CD4-positive, alpha-beta T cell (primary cell): Measurements from ENCODE around the gene MAL. TPM values are rescaled to one million over a fixed set of nuclear protein-coding genes. Genes with fewer than 3 reads are reported as not detected.

Source experiments
- ATAC-seq: fragments of 200-7000 bp; cut with Tn5 transposase; one replicate; pipeline ENCODE4 v1.10.0; 2022; ENCODE audit warnings: mild to moderate bottlenecking; ENCODE audit not compliant: poor library complexity
- CTCF ChIA-PET: fragments of 350-600 bp; sonication (Branson Sonifier 250); formaldehyde crosslinking; loops from one replicate; lab custom pipeline; 2021; ENCODE audit warnings: antibody characterized with exemption, inconsistent platforms; lab: Charles Lee
- POLR2A ChIA-PET: fragments of 350-600 bp; sonication (Branson Sonifier 250); formaldehyde crosslinking; loops from one replicate; lab custom pipeline; 2021; ENCODE audit warnings: antibody characterized with exemption, inconsistent platforms; lab: Charles Lee
- DNase-seq, 14 experiments: peaks; one replicate each; pipeline ENCODE4 v3.0.0-alpha.2; 2013 to 2020; ENCODE audit warnings: mixed read lengths in 2 of 14
- H3K27ac ChIP-seq, 2 donors: one replicate each; pipeline versions ENCODE4 v1.5.1 to v1.7.0; 2013; ENCODE audit warnings: low read length in 2 of 2, low read depth in 1 of 2, mild to moderate bottlenecking in 1 of 2
- H3K27me3 ChIP-seq, 2 experiments: 1 replicate in 1 of 2; 2 replicates in 1 of 2; pipeline versions ENCODE4 v1.6.1 to v1.7.0; 2013; ENCODE audit warnings: low read length in 2 of 2, control low read depth in 1 of 2, mild to moderate bottlenecking in 1 of 2, moderate library complexity in 1 of 2; ENCODE audit not compliant: insufficient read depth in 2 of 2, control insufficient read depth in 1 of 2
- H3K36me3 ChIP-seq: one replicate; pipeline ENCODE4 v1.6.1; 2013; ENCODE audit warnings: low read length, control low read depth; ENCODE audit not compliant: insufficient read depth
- H3K4me1 ChIP-seq: one replicate; pipeline ENCODE4 v1.6.1; 2013; ENCODE audit warnings: low read length, control low read depth; ENCODE audit not compliant: insufficient read depth
- H3K4me3 ChIP-seq: one replicate; pipeline ENCODE4 v1.5.1; 2013; ENCODE audit warnings: mild to moderate bottlenecking, low read length, moderate library complexity
- H3K9me3 ChIP-seq, 2 experiments: 1 replicate in 1 of 2; 2 replicates in 1 of 2; pipeline versions ENCODE4 v1.6.1 to v1.7.0; 2013; ENCODE audit warnings: low read length in 2 of 2, mild to moderate bottlenecking in 2 of 2, control low read depth in 1 of 2, moderate library complexity in 1 of 2; ENCODE audit not compliant: control insufficient read depth in 1 of 2, insufficient read depth in 1 of 2
- H3K27ac Mint-ChIP-seq: one replicate; pipeline ENCODE4 v1.8.0; 2020; ENCODE audit warnings: mixed read lengths
- H3K27me3 Mint-ChIP-seq: one replicate; pipeline ENCODE4 v1.8.0; 2021; ENCODE audit warnings: mixed read lengths
- H3K36me3 Mint-ChIP-seq: one replicate; pipeline ENCODE4 v1.8.0; 2021; ENCODE audit warnings: low read depth, mixed read lengths
- H3K4me1 Mint-ChIP-seq: one replicate; pipeline ENCODE4 v1.8.0; 2021; ENCODE audit warnings: low read depth, mixed read lengths
- H3K4me3 Mint-ChIP-seq: one replicate; pipeline ENCODE4 v1.8.0; 2020; ENCODE audit warnings: mild to moderate bottlenecking, mixed read lengths
- H3K9me3 Mint-ChIP-seq: one replicate; pipeline ENCODE4 v1.8.0; 2020; ENCODE audit warnings: mixed read lengths
- CTCF ChIP-seq: fragments of 200-600 bp; IDR thresholded peaks from one replicate; pipeline ENCODE4 v1.8.0; 2022; ENCODE audit warnings: antibody characterized with exemption, mild to moderate bottlenecking
- intact Hi-C, 2 experiments: fragments of 100-400 bp; cut with DNase I in 1 of 2; cut with micrococcal nuclease in 1 of 2; formaldehyde crosslinking; loops; one replicate each; pipeline versions ENCODE4 v1.15.1 to v1.9.0; 2023 to 2025; cut with DNase I, micrococcal nuclease
- total RNA-seq, 174 experiments: library from RNA in 2 of 174; stranded (reverse) in 2 of 174; gene quantifications; one replicate each; pipeline ENCODE4 v1.2.3 and lab custom pipeline; 2021 to 2026

The MAL gene
- total RNA-seq, 2 experiments from 2014 or later, result 101 to 102 TPM

DNA sequence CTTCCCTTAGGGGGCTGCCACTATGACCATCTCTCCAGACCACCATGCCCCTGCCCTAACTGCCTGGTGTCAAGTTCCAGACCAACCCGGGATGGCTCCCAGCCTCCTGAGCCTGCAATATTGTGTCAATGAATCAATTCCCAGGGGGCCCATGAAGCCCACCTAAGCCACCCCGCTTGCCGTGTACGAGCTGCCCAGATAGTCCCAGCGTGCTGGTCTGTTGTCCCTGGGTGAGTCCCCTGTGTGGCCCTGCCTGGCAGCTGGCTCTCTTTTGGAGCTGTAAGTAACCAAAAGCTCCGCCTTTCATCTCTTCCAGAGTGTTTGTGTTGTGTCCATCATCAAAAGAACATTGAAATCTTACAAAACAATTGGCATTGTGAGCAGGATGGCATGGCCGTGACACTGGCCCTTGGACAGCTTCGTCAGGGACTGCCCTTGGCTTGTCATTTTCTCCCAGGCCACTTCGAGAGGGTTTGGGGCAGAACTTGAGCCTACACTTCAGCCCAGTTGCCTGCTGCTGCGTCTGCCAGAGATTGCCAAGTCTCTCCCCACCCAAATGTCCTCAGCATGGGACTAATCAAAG lies 11.3 kb upstream of the MAL start:
- Histone ChIP-seq H3K9me3 (no peaks in the 10 kb centered on the region), H3K4me1 (no peaks in the 10 kb centered on the region), H3K4me3 (no peak overlapping the region), H3K27ac (no peak overlapping the region), H3K36me3 (no peaks in the 10 kb centered on the region), H3K27me3 (no peaks in the 10 kb centered on the region)
- H3K4me3 Mint-ChIP-seq, result no peak overlapping the region
- no peaks in the 10 kb centered on the region for H3K27me3 Mint-ChIP-seq
- no peak for TF ChIP-seq CTCF
- H3K9me3 Mint-ChIP-seq, result no peaks in the 10 kb centered on the region
- H3K36me3 Mint-ChIP-seq, result no peaks in the 10 kb centered on the region
- POLR2A ChIA-PET, result no interaction called here
- no peak for ATAC-seq
- CTCF ChIA-PET, result interaction anchor here (1.0 kb wide), 1 partner anchor 102 kb away, joined by 3 read pairs; no protein-coding TSS in a partner anchor
- no peak for DNase-seq
- H3K4me1 Mint-ChIP-seq, result no peaks in the 10 kb centered on the region
- no peak overlapping the region for H3K27ac Mint-ChIP-seq
- intact Hi-C loops, result no loop called here

DNA sequence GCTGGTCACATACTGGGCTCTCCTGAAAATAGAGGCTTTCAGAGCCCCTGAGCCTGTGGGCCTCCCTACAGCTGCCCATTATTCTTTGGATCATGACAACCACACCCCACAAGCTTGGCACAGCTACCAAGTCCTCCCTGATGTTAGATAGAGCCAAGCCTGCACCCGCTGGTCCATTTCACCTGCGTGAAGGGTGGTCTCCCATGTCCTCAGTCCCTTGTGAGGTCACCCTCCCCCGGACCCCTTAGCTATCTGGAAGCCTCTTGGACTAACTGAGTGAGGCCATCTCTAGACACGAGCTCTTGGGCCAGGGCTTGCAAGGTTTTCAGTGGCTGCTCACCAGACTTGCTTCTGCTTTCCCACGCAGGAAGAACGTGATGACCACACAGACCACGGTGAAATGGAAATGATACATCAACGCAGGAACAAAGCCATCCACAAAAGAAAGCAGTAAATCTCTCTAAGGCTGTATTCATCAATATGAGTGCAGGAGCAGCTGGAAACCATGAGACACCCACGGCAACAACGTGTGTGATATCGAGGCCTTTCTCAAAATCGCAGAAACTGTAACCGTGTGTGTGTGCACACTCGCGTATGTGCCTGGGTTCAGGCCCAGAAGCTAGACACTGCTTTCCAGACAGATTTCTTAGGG lies 10.1 kb upstream of the MAL start:
- ChIA-PET CTCF (interaction anchor here (0.9 kb wide), 1 partner anchor 58 kb away, joined by 3 read pairs; no protein-coding TSS in a partner anchor), POLR2A (no interaction called here)
- intact Hi-C loops, result no loop called here
- H3K4me3 Mint-ChIP-seq, result no peak overlapping the region
- no peak for DNase-seq
- Histone ChIP-seq H3K27ac (no peak overlapping the region), H3K9me3 (no peaks in the 10 kb centered on the region), H3K4me3 (no peak overlapping the region), H3K27me3 (no peaks in the 10 kb centered on the region), H3K4me1 (no peaks in the 10 kb centered on the region), H3K36me3 (no peaks in the 10 kb centered on the region)
- no peak for TF ChIP-seq CTCF
- no peaks in the 10 kb centered on the region for H3K9me3 Mint-ChIP-seq
- no peaks in the 10 kb centered on the region for H3K4me1 Mint-ChIP-seq
- H3K27me3 Mint-ChIP-seq, result no peaks in the 10 kb centered on the region
- no peak overlapping the region for H3K27ac Mint-ChIP-seq
- ATAC-seq, result no peak
- H3K36me3 Mint-ChIP-seq, result no peaks in the 10 kb centered on the region

GRCh38 chr2:95016616-95017015 lies 8.9 kb upstream of the MAL start:
- H3K27me3 ChIP-seq, result no peaks in the 10 kb centered on the region
- H3K27ac ChIP-seq, result no peak overlapping the region
- no peaks in the 10 kb centered on the region for H3K4me1 Mint-ChIP-seq
- no peaks in the 10 kb centered on the region for H3K9me3 ChIP-seq
- H3K4me1 ChIP-seq, result peaks cover under 1% of the 10 kb centered on the region
- ATAC-seq, result no peak
- DNase-seq, result no peak
- intact Hi-C loops, result no loop called here
- H3K27me3 Mint-ChIP-seq, result no peaks in the 10 kb centered on the region
- H3K36me3 ChIP-seq, result no peaks in the 10 kb centered on the region
- H3K9me3 Mint-ChIP-seq, result no peaks in the 10 kb centered on the region
- ChIA-PET CTCF (no interaction called here), POLR2A (interaction anchor here (0.9 kb wide), 1 partner anchor 60 kb away, joined by 3 read pairs; no protein-coding TSS in a partner anchor)
- no peak for TF ChIP-seq CTCF
- H3K4me3 Mint-ChIP-seq, result no peak overlapping the region
- H3K4me3 ChIP-seq, result no peak overlapping the region
- no peak overlapping the region for H3K27ac Mint-ChIP-seq
- H3K36me3 Mint-ChIP-seq, result no peaks in the 10 kb centered on the region
